Stimulated activated CD4-positive, alpha-beta T cell treated with anti-CD3 and anti-CD28 coated beads, Interleukin-2, amount 100 ng/mL, for 24 hours (primary cell): ENCODE results near the gene FAM163B.
A peak's percentile ranks its signal among the peaks of the same experiment; 100 is the strongest.

Source experiments
- DNase-seq, 2 donors: peaks; one replicate each; pipeline ENCODE4 v3.0.0-alpha.2; 2020

The FAM163B gene

GRCh38 chr9:133538851-133539833 is 70.0 kb downstream of the FAM163B start:
- DNase-seq = no peak

GRCh38 chr9:133538176-133538575 is 71.0 kb downstream of the FAM163B start:
- no peak for DNase-seq

- DNase-seq = no peak
These were observed 71.9 kb downstream of the FAM163B start for GRCh38 chr9:133537257-133537656.

GRCh38 chr9:133536536-133536935 is 72.7 kb downstream of the FAM163B start:
- no peak for DNase-seq

GRCh38 chr9:133536080-133536479 is 73.1 kb downstream of the FAM163B start:
- DNase-seq = no peak

- DNase-seq = no peak
These were observed 73.8 kb downstream of the FAM163B start for GRCh38 chr9:133535306-133535877.

GRCh38 chr9:133534346-133535291 is 74.6 kb downstream of the FAM163B start, which contains the start of gene ADAMTSL2:
Gene ADAMTSL2 (plus strand): TSS chr9:133534704. CDS start chr9:133536713, 2,009 bp downstream.
- peak; percentile 37 to 45 for DNase-seq

- no peak for DNase-seq
These were observed 75.3 kb downstream of the FAM163B start for GRCh38 chr9:133533857-133534256.

GRCh38 chr9:133532937-133533668 is 76.1 kb downstream of the FAM163B start:
- peak; percentile 74 to 82 for DNase-seq

GRCh38 chr9:133531293-133531692 is 77.9 kb downstream of the FAM163B start:
- DNase-seq = no peak

GRCh38 chr9:133529874-133530273 is 79.3 kb downstream of the FAM163B start:
- no peak for DNase-seq

GRCh38 chr9:133529457-133529856 is 79.7 kb downstream of the FAM163B start:
- no peak for DNase-seq

- no peak for DNase-seq
These were observed 80.3 kb downstream of the FAM163B start for GRCh38 chr9:133528876-133529241.

GRCh38 chr9:133528001-133528875 is 81.0 kb downstream of the FAM163B start:
- DNase-seq = no peak

- no peak for DNase-seq
These were observed 81.7 kb downstream of the FAM163B start for GRCh38 chr9:133527444-133527920.
